HG02642 (cell line): ENCODE data around the gene TMEM101.
"Not testable (repeated sequence)": the region's sequence is repeated elsewhere in the genome, so short reads cannot be mapped to it uniquely, and the experiment has no call there.

ENCODE experiments used
- ATAC-seq: cut with Tn5 transposase; IDR thresholded peaks from one replicate; pipeline ENCODE4 v1.9.1; 2021; ENCODE audit warnings: mild to moderate bottlenecking; ENCODE audit not compliant: unreplicated experiment, poor library complexity

Gene TMEM101

GRCh38 chr17:44024853-44025252 is 10.1 kb upstream of the TMEM101 start:
- ATAC-seq: no peak

GRCh38 chr17:44024271-44024663 is 9.5 kb upstream of the TMEM101 start:
- ATAC-seq: no peak

GRCh38 chr17:44023545-44024270 is 8.9 kb upstream of the TMEM101 start:
- no peak for ATAC-seq

- ATAC-seq: no peak
These were observed 7.5 kb upstream of the TMEM101 start for GRCh38 chr17:44022246-44022645.

GRCh38 chr17:44021227-44021626 is 6.5 kb upstream of the TMEM101 start:
- not testable (repeated sequence) for ATAC-seq

GRCh38 chr17:44014133-44014436 is 678 bp downstream of the TMEM101 start:
- ATAC-seq: no peak

GRCh38 chr17:44012874-44013273 is 1.9 kb downstream of the TMEM101 start:
- ATAC-seq: no peak

- no peak for ATAC-seq
These were observed 2.4 kb downstream of the TMEM101 start for GRCh38 chr17:44012391-44012790.

- ATAC-seq: no peak
These were observed 2.9 kb downstream of the TMEM101 start for GRCh38 chr17:44011876-44012275.

GRCh38 chr17:44010966-44011647 is 3.7 kb downstream of the TMEM101 start:
- ATAC-seq: no peak

- ATAC-seq: no peak
These were observed 6.4 kb downstream of the TMEM101 start for GRCh38 chr17:44008205-44008909.

GRCh38 chr17:44007346-44008204 is 7.2 kb downstream of the TMEM101 start:
- ATAC-seq: no peak

GRCh38 chr17:44006598-44007345 is 8.0 kb downstream of the TMEM101 start:
- ATAC-seq: peak; percentile 64

GRCh38 chr17:44006272-44006597 is 8.5 kb downstream of the TMEM101 start:
- ATAC-seq: no peak

- no peak for ATAC-seq
These were observed 9.1 kb downstream of the TMEM101 start for GRCh38 chr17:44005527-44006271.

- no peak for ATAC-seq
These were observed 9.8 kb downstream of the TMEM101 start for GRCh38 chr17:44004761-44005526.

- ATAC-seq: no peak
These were observed 10.5 kb downstream of the TMEM101 start, which contains the start of gene NAGS for GRCh38 chr17:44004077-44004760. Gene NAGS, plus strand, starts transcription at chr17:44004622. Its CDS starts 42 bp downstream, at chr17:44004664.
